ENCODE data around the gene ABCA9. TPM values are rescaled to one million over a fixed set of nuclear protein-coding genes. Genes with fewer than 3 reads are reported as not detected.
"Not testable (repeated sequence)": the region's sequence is repeated elsewhere in the genome, so short reads cannot be mapped to it uniquely, and the experiment has no call there.

Gene ABCA9
- 1 to 10 TPM; 2.2 to 8.1 TPM for total RNA-seq
- long read RNA-seq: 0 reads

DNA sequence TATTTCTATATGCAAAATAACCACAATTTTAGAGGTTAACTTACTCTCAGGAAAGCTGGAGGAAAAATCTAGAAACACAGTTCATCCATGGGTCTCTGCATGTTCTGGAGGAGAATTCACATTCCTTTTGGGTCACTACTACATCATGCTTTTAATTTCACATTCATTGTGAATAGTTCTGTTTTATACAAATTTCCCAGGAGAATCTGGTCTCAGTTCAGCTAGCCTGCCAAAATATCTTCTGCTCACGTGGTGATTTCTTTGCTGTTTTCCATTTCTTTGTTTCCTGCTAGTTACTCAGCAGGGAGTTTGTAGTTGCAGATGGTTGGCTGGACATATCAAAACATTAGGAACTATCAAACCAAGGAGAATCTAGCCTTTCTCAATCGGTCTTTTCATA, at the start of gene ABCA9:
TSS of gene ABCA9 (minus strand) at position 106 of the 400 bp plus-strand sequence. CDS start 9,801 bp downstream, outside the sequence.
- intact Hi-C loops (cut with DNase I, micrococcal nuclease): no loop called here
- ATAC-seq: no peak
- DNase-seq: no peak

DNA sequence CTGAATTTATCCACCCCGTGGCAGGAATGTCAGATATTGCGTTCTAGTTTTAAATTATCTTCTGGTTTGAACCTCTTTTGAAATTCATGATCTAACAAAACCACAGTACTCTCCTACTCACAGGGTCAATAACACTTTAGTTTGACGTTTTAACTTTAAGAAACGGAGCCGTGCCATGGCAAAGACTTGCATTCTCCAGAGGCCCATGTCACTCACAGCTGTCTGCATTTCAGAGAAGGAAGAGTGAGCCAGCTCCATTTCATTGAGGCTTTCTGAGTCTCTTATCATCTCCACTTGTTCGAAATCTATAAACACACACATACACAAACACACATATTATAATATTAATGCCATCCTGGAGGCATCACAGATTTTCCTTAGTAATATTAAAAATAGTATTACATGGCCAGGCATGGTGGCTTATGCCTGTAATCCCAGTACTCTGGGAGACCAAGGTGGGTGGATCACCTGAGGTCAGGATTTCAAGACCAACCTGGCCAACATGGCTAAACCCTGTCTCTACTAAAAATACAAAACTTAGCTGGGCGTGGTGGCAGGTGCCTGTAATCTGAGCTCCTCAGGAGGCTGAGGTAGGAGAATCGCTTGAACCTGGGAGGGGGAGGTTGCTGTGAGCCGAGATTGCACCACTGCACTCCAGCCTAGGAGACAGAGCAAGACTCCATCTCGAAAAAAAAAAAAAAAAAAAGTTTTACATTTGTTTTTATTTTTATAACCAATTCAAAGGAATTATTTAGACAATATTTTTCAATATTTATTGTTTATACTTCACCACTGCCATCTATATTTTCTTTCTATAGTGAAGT, 45.4 kb upstream of the ABCA9 start:
- intact Hi-C loops (cut with DNase I, micrococcal nuclease): no loop called here
- no peak for DNase-seq
- no peak for ATAC-seq

DNA sequence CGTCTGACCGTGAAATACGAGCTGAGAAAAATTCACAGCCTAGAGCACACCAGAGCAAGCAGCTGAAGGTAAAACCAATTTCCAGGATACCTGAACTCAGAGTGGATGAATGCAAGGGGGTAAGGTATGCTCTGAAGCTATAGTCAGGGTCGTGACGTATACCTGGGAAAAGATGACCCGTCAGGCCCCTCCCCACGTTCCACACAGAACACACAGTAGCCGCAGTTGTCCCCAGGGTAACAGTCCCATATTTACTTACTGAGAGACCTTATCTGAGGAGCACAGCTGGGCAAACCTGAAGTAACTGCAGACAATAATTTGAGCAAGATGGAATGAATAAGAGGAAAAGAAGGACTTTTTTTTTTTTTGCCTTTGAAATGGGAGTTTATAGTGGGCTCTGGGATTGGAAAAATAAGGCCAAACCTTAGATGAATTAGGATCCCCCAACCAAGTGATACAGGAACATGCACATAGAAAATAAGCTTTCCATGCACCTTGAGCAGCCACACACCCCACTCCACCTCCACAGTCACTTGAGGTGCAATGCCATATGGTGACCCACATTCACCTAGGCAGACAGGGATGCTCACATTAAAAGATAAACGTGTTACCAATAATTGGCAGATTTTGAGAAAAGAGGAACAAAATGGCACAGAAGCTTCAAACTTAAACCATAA, 43.0 kb upstream of the ABCA9 start:
- intact Hi-C loops (cut with DNase I, micrococcal nuclease): no loop called here
- no peak for ATAC-seq
- DNase-seq: no peak

- DNase-seq (no peak), ATAC-seq (no peak)
- intact Hi-C loops (cut with DNase I, micrococcal nuclease): no loop called here
Observed at GRCh38 chr17:69098625-69099024, 37.9 kb upstream of the ABCA9 start.

DNA sequence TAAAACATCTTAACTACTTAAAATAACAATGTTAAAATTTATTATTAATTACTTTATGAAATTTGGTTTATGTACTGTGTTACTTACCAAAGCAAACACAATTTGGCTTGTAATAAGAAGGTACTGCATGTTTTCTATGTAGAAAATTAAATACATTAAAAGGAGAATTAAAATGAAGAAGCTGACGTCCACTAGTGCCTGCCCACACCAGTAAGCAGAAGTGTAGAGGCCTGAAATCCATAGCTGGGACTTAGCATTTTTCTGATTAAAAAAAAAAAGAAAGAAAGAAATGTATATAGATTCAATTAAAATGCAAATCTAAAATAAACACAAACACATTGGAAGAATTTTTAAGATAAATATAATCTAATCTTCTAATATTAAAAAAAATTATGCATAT, 35.8 kb upstream of the ABCA9 start:
- ATAC-seq (no peak), DNase-seq (no peak)
- intact Hi-C loops (cut with DNase I, micrococcal nuclease): no loop called here

- DNase-seq (no peak), ATAC-seq (no peak)
- intact Hi-C loops (cut with DNase I, micrococcal nuclease): no loop called here
Observed at GRCh38 chr17:69093995-69094394, 33.3 kb upstream of the ABCA9 start.

GRCh38 chr17:69093279-69093789, 32.6 kb upstream of the ABCA9 start:
- ATAC-seq (no peak), DNase-seq (no peak)
- intact Hi-C loops (cut with DNase I, micrococcal nuclease): no loop called here

DNA sequence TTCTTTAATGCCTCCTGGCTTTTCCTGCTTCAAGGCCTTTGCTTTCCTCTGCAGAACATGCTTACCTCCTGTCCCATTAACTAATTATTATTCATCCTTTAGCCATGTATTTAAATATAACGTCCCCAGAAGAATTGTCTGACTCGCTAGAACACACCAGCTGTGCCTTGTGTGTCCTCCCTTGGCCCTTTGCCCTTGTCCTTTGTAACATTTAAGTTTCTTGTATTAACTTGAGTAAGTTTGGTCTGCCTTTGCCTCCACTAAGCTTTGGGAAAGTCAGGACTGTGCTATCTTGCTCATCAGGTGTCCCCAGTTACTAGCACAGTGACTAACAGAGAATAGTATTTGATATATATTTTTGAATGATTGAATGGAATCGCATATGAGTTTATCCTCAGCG, 29.6 kb upstream of the ABCA9 start:
- no peak for ATAC-seq
- intact Hi-C loops (cut with DNase I, micrococcal nuclease): no loop called here
- DNase-seq: no peak

- no peak for ATAC-seq
- intact Hi-C loops (cut with DNase I, micrococcal nuclease): no loop called here
Observed at GRCh38 chr17:69088643-69089200, 28.0 kb upstream of the ABCA9 start.

GRCh38 chr17:69086641-69087040, 25.9 kb upstream of the ABCA9 start:
- intact Hi-C loops (cut with DNase I, micrococcal nuclease): no loop called here
- DNase-seq (no peak), ATAC-seq (no peak)

More at GRCh38 chr17:69088643-69089200, 28.0 kb upstream of the ABCA9 start:
- DNase-seq: no peak

DNA sequence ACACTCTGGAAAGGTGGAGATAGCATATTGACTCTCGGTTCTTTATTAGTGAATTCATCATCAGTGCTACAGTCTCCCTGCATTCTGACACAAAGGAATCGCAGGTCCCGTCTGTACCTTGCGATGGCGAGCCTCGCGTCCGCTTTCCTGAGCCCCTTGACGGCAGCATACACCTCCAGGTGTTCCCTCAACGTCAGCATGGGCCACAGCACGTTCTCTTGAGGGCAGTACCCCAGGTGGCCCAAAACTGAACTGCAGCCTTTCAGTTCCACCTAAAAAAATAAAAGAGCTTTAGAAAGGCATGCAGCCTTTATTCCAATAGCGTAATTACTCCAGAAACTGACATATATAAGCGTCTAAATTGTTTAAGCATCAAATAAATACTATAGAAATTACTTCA, 24.2 kb upstream of the ABCA9 start:
- ATAC-seq (no peak), DNase-seq (peak in 1 of 2 donors; percentile 8)
- intact Hi-C loops (cut with DNase I, micrococcal nuclease): no loop called here

DNA sequence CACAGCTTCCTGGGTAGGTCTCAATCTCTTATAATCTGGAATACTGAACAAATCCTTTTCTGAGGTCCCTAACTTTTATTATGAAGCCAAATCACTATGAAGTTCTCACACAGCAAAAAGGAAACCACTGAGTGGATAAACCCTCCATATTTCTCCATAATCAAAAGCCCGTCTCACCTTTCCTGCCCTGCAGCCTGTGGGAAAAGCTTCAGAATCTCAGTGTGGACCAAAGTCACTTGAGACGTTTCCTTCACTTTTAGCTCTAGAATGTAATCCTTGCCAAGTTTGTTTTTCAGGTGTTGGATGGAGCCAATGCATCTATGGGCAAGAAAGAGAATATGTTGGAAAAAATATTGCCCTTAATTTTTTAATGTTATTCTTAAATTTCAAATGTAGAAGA, 22.0 kb upstream of the ABCA9 start:
- ATAC-seq (no peak), DNase-seq (no peak)

GRCh38 chr17:69078864-69079263, 18.1 kb upstream of the ABCA9 start:
- no peak for DNase-seq
- no peak for ATAC-seq
- intact Hi-C loops (cut with DNase I, micrococcal nuclease): no loop called here

More for the DNA sequence above, 22.0 kb upstream of the ABCA9 start:
- intact Hi-C loops (cut with DNase I, micrococcal nuclease): no loop called here

DNA sequence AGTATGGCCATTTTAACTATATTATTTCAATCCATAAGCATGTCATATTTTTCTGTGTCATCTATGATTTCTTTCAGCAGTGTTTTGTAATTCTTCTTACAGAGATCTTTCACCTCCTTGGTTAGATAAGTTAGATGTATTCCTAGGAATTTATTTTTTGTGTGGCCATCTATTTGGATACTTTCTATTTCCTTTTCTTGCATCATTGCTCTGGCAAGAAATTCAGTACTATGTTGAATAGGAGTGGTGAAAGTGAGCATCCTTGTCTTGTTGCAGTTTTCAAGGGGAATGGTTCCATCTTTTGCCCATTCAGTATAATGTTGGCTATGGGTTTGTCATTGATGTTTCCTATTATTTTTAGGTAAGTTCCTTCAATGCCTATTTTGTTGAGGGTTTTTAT, 15.1 kb upstream of the ABCA9 start:
- DNase-seq (no peak), ATAC-seq (no peak)
- intact Hi-C loops (cut with DNase I, micrococcal nuclease): no loop called here

DNA sequence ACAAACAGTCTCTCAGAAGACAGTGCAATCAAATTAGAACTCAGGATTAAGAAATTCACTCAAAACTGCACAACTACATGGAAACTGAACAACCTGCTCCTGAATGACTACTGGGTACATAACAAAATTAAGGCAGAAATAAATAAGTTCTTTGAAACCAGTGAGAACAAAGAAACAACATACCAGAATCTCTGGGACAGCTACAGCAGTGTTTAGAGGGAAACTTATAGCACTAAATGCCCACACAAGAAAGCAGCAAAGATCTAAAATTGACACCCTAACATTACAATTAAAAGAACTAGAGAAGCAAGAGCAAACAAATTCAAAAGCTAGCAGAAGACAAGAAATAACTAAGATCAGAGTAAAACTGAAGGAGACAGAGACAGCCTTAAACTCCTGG, 12.7 kb upstream of the ABCA9 start:
- intact Hi-C loops (cut with DNase I, micrococcal nuclease): not testable (repeated sequence)

GRCh38 chr17:69072803-69073256, 12.1 kb upstream of the ABCA9 start:
- intact Hi-C loops (cut with DNase I, micrococcal nuclease); DNase-seq; ATAC-seq: not testable (repeated sequence)

More for the DNA sequence above, 12.7 kb upstream of the ABCA9 start:
- not testable (repeated sequence) for DNase-seq, ATAC-seq

DNA sequence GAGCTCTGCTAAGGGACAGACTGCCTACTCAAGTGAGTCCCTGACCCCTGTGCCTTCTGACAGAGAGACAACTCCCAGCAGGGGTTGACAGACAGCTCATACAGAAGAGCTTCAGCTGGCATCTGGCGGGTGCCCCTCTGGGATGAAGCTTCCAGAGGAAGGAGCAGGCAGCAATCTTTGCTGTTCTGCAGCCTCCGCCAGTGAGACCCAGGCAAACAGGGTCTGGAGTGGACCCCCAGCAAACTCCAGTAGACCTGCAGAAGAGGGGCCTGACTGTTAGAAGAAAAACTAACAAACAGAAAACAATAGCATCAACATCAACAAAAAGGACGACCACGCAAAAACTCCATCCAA, 10.5 kb upstream of the ABCA9 start:
- intact Hi-C loops (cut with DNase I, micrococcal nuclease); DNase-seq; ATAC-seq: not testable (repeated sequence)

- DNase-seq; intact Hi-C loops (cut with DNase I, micrococcal nuclease): not testable (repeated sequence)
- peak; percentile 72 for ATAC-seq
Observed at GRCh38 chr17:69070378-69071232, 9.9 kb upstream of the ABCA9 start.
